ENCODE results near the gene ZNF276.
"Not testable (repeated sequence)": the region's sequence is repeated elsewhere in the genome, so short reads cannot be mapped to it uniquely, and the experiment has no call there.

Gene ZNF276

DNA sequence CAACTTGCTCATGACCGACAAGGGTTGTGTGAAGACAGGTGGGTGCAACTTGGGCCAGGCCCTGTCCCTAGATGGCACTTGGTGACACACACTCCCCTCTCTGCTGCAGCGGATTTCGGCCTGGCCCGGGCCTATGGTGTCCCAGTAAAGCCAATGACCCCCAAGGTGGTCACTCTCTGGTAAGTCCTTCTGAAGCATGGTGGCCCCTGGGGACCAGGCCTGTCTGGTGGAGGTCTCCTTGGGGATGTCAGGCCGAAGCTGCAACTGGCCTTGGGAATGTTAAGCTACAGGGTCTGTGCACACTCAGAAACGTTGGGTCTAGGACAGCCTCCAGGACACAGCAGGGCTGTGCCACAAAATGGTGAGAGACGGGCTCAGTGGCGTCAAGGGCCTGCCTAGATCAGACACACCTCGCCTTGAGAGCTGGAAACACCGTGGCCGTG lies 28.0 kb upstream of the ZNF276 start:
- DNase-seq (ENCODE audit: extremely low read depth, low read depth): no peak
- TF ChIP-seq, protein P1, sequence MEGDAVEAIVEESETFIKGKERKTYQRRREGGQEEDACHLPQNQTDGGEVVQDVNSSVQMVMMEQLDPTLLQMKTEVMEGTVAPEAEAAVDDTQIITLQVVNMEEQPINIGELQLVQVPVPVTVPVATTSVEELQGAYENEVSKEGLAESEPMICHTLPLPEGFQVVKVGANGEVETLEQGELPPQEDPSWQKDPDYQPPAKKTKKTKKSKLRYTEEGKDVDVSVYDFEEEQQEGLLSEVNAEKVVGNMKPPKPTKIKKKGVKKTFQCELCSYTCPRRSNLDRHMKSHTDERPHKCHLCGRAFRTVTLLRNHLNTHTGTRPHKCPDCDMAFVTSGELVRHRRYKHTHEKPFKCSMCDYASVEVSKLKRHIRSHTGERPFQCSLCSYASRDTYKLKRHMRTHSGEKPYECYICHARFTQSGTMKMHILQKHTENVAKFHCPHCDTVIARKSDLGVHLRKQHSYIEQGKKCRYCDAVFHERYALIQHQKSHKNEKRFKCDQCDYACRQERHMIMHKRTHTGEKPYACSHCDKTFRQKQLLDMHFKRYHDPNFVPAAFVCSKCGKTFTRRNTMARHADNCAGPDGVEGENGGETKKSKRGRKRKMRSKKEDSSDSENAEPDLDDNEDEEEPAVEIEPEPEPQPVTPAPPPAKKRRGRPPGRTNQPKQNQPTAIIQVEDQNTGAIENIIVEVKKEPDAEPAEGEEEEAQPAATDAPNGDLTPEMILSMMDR (IDR thresholded peaks at IDR 0.05; ENCODE audit: low read depth, low read length): no peak

DNA sequence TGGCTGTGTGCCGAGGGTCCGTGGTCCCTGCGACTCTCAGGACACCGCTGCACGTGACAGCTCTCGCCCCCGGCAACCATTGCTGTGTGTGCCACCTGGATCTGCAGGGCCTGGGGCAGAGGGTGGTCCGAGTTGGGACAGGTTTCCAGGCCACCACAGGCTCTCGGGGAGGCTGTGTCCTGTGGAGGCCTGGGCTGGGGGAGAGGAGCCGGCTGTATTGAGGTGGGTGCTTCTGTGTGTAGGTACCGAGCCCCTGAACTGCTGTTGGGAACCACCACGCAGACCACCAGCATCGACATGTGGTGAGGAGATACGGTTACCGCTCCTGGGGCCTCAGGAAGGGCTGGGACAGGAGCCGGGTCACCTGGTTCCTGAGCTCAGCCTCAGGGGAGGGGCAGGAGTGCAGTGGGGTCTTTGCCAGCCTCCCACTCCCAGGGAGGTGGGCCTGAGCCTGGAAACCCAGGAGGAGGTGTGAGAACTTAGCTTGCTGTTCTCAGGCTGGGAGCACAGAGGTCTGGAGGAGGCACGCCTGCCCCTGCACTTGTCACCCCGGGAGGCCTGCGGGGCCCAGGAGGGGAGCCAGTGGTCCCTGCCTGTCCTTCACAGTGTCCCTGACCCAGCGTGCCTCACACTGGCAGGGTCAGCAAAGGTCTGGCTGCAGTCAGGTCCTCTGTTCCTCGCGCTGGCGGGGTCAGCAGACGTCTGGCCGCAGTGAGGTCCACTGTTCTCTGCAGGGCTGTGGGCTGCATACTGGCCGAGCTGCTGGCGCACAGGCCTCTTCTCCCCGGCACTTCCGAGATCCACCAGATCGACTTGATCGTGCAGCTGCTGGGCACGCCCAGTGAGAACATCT lies 27.2 kb upstream of the ZNF276 start:
- no peak for DNase-seq (ENCODE audit: extremely low read depth, low read depth)
- TF ChIP-seq, protein P1 (IDR thresholded peaks at IDR 0.05; ENCODE audit: low read depth, low read length): no peak

GRCh38 chr16:89694784-89695085 lies 26.6 kb upstream of the ZNF276 start:
- DNase-seq (ENCODE audit: extremely low read depth, low read depth): not testable (repeated sequence)

- TF ChIP-seq, protein P1 (IDR thresholded peaks at IDR 0.05; ENCODE audit: low read depth, low read length): no peak
- no peak for DNase-seq (ENCODE audit: extremely low read depth, low read depth)
Measured at GRCh38 chr16:89695086-89695874, 26.1 kb upstream of the ZNF276 start.

DNA sequence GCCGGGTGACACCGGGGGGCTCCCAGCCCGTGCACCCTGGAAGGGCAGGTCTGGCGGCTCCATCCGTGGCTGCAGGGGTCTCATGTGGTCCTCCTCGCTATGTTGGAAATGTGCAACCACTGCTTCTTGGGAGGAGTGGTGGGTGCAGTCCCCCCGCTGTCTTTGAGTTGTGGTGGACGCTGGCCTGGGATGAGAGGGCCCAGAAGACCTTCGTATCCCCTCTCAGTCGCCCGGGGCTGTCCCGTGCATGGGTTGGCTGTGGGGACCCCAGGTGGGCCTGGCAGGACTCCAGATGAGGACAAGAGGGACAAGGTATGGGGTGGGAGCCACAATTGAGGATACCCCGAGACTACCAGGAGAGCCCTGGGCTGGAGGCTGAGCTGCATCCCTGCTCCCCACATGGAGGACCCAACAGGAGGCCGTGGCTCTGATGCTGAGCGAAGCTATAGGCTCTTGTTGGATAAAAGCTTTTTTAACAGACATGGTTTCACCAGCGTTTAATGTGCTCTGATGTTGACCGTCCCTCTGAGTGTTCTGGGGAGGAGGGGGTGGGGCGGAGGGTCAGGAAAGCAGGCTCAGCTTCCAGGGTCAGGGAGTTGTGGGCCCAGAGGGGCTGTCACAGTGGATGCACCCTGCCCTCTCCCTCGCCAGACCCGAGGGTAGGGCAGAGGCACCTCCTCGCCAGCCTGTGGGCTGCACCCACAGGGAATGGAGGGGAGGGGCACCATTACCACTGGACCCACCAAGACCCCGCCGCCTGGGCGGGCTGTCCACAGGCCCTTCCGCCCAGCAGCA lies 25.3 kb upstream of the ZNF276 start:
- no peak for DNase-seq (ENCODE audit: extremely low read depth, low read depth)
- TF ChIP-seq, protein P1 (IDR thresholded peaks at IDR 0.05; ENCODE audit: low read depth, low read length): no peak

DNA sequence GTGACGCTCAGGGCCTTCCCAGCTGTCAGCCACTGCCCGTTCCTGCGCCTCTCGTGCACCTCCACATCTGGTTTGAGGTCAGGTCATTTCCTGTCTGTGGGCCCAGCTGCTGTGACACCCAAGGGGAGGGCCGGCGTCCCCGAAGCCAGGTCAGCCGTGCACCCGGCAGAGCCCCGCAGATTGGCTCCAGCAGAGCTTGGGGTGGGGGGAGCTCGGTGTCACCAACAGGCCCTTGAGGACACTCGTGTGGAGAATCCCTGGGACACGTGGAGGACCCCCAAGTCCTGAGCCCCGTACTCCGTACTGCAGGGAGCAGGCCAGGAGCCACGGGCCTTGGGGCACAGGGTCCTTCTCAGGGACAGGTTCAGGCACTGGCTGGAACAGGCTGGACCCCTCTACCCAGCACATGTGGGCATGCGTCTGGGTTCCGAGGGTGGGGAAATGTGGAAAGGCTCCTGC lies 24.6 kb upstream of the ZNF276 start:
- DNase-seq (ENCODE audit: extremely low read depth, low read depth): no peak
- TF ChIP-seq, protein P1 (IDR thresholded peaks at IDR 0.05; ENCODE audit: low read depth, low read length): no peak

- no peak for DNase-seq (ENCODE audit: extremely low read depth, low read depth)
- TF ChIP-seq, protein P1 (IDR thresholded peaks at IDR 0.05; ENCODE audit: low read depth, low read length): no peak
Measured at GRCh38 chr16:89697161-89697615, 24.1 kb upstream of the ZNF276 start.
